Parathyroid adenoma (tissue), 2 donors: Measurements from ENCODE around the gene XXYLT1.

Experiments
- H2AFZ ChIP-seq: fragments of 300-600 bp; sonication (generic); one replicate; pipeline ENCODE4 v1.7.0; 2017; ENCODE audit warnings: antibody characterized with exemption, mild to moderate bottlenecking
- H3K27ac ChIP-seq: fragments of 300-600 bp; sonication (generic); one replicate; pipeline ENCODE4 v1.7.0; 2017
- H3K27me3 ChIP-seq: fragments of 300-600 bp; sonication (generic); one replicate; pipeline ENCODE4 v1.7.0; 2017; ENCODE audit warnings: low read length; ENCODE audit not compliant: control insufficient read depth, insufficient read depth
- H3K36me3 ChIP-seq: fragments of 300-600 bp; sonication (generic); one replicate; pipeline ENCODE4 v1.7.0; 2017; ENCODE audit warnings: low read length; ENCODE audit not compliant: control insufficient read depth, insufficient read depth
- H3K4me1 ChIP-seq: fragments of 300-600 bp; sonication (generic); one replicate; pipeline ENCODE4 v1.7.0; 2017; ENCODE audit warnings: control low read depth
- H3K4me2 ChIP-seq: fragments of 300-600 bp; sonication (generic); one replicate; pipeline ENCODE4 v1.7.0; 2017; ENCODE audit warnings: low read length
- H3K4me3 ChIP-seq: fragments of 300-600 bp; sonication (generic); one replicate; pipeline ENCODE4 v1.7.0; 2017; ENCODE audit warnings: low read depth, low read length
- H3K79me2 ChIP-seq: fragments of 300-600 bp; sonication (generic); one replicate; pipeline ENCODE4 v1.7.0; 2017; ENCODE audit warnings: control low read depth
- H3K9ac ChIP-seq: fragments of 300-600 bp; sonication (generic); one replicate; pipeline ENCODE4 v1.7.0; 2017; ENCODE audit warnings: mild to moderate bottlenecking
- H3K9me3 ChIP-seq: fragments of 300-600 bp; sonication (generic); one replicate; pipeline ENCODE4 v1.7.0; 2017; ENCODE audit warnings: low read length; ENCODE audit not compliant: control insufficient read depth
- TF ChIP-seq, protein P1 (sequence below): fragments of 300-600 bp; sonication (generic); IDR thresholded peaks from one replicate; pipeline ENCODE4 v1.7.0; 2017; ENCODE audit warnings: antibody characterized with exemption, mild to moderate bottlenecking
- donor health status: primary hyperparathyroidism.

XXYLT1 gene

DNA sequence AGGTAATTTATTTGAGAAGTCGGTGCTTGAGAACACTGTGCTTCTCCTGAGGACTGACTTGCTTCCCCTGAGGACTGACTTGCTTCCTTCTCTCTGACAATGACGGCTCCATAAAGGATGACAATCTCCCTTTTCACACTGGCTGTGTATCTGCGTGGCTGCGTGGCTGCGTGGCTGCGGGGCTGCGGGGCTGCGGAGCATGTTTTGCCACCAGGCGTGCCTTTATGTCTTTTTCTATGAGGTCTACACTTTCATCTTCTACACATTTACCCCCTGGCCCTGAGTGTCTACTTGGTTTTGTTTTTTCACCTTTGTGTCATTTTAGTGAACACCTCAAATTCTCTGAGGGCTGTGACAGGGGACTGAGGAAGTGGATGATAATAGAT is 89.9 kb downstream of the XXYLT1 start:
- peaks cover 20% of the 10 kb centered on the region for H3K79me2 ChIP-seq
- H3K4me2 ChIP-seq: no peak overlapping the region
- no peak overlapping the region for H3K27ac ChIP-seq
- H3K4me1 ChIP-seq: peaks cover 26% of the 10 kb centered on the region
- H3K9ac ChIP-seq: no peak overlapping the region
- no peaks in the 10 kb centered on the region for H3K9me3 ChIP-seq
- no peaks in the 10 kb centered on the region for H3K36me3 ChIP-seq
- TF ChIP-seq, protein P1, sequence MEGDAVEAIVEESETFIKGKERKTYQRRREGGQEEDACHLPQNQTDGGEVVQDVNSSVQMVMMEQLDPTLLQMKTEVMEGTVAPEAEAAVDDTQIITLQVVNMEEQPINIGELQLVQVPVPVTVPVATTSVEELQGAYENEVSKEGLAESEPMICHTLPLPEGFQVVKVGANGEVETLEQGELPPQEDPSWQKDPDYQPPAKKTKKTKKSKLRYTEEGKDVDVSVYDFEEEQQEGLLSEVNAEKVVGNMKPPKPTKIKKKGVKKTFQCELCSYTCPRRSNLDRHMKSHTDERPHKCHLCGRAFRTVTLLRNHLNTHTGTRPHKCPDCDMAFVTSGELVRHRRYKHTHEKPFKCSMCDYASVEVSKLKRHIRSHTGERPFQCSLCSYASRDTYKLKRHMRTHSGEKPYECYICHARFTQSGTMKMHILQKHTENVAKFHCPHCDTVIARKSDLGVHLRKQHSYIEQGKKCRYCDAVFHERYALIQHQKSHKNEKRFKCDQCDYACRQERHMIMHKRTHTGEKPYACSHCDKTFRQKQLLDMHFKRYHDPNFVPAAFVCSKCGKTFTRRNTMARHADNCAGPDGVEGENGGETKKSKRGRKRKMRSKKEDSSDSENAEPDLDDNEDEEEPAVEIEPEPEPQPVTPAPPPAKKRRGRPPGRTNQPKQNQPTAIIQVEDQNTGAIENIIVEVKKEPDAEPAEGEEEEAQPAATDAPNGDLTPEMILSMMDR: no peak
- H2AFZ ChIP-seq: no peak overlapping the region
- H3K27me3 ChIP-seq: no peaks in the 10 kb centered on the region
- H3K4me3 ChIP-seq: no peak overlapping the region

- Histone ChIP-seq H3K4me3 (no peak overlapping the region), H3K4me1 (peaks cover 26% of the 10 kb centered on the region), H3K36me3 (no peaks in the 10 kb centered on the region), H3K27ac (peak overlapping the region; percentile 55), H2AFZ (no peak overlapping the region), H3K79me2 (peaks cover 25% of the 10 kb centered on the region), H3K4me2 (no peak overlapping the region), H3K9me3 (no peaks in the 10 kb centered on the region), H3K9ac (no peak overlapping the region), H3K27me3 (no peaks in the 10 kb centered on the region)
- TF ChIP-seq, protein P1: no peak
Observed at GRCh38 chr3:195180490-195181112, 90.4 kb downstream of the XXYLT1 start.

GRCh38 chr3:195179776-195180489 is 91.0 kb downstream of the XXYLT1 start:
- H3K27me3 ChIP-seq: no peaks in the 10 kb centered on the region
- H3K9me3 ChIP-seq: no peaks in the 10 kb centered on the region
- H2AFZ ChIP-seq: peak overlapping the region; percentile 88
- H3K36me3 ChIP-seq: no peaks in the 10 kb centered on the region
- TF ChIP-seq, protein P1: no peak
- peak overlapping the region; percentile 41 for H3K4me2 ChIP-seq
- H3K9ac ChIP-seq: no peak overlapping the region
- H3K79me2 ChIP-seq: peaks cover 31% of the 10 kb centered on the region
- peak overlapping the region; percentile 20 for H3K4me3 ChIP-seq
- peak overlapping the region; percentile 55 for H3K27ac ChIP-seq
- peaks cover 26% of the 10 kb centered on the region for H3K4me1 ChIP-seq

DNA sequence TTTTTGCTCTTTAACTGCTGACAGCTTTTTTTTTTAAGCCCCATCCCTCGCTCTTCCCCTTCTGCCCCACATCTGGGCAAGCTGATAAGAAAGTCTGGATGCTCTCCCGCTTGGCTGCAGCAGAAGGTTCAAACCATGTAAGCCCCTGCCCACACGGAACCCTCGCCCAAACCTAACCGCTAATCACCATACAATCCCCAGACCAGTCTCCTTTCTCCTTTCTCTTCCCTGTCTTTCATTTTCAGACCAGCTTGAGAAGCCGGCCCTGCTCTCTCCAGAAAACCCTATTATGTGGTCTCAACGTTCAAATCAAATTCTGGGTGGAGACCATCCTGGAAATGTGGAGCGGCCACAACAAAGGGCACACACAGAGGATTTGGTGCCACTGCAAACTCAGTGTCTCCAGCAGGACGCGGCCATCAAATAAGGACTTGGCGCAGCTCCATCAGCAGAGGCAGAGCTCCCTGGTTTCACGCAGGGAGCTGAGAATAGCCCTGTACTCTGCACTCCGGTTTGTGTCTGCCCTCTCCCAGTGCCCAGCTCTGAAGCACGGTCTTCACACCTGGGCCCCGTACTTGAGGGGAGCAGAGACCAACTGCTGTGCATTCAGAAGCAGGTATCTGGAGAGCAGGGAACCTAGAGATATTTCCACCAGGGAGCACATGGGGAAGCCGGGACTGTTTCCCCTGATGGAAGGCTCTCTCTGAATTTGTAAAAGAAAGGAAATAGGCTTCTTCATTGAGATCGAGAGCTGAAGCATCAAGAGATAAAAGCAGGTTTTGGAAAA is 92.6 kb downstream of the XXYLT1 start:
- Histone ChIP-seq H3K79me2 (peaks cover 28% of the 10 kb centered on the region), H3K27ac (no peak overlapping the region), H3K9ac (no peak overlapping the region), H3K36me3 (no peaks in the 10 kb centered on the region), H3K4me1 (peaks cover 26% of the 10 kb centered on the region), H2AFZ (peak overlapping the region; percentile 19), H3K4me2 (no peak overlapping the region), H3K27me3 (no peaks in the 10 kb centered on the region), H3K9me3 (no peaks in the 10 kb centered on the region), H3K4me3 (no peak overlapping the region)
- TF ChIP-seq, protein P1: no peak
